ENCODE results near the gene HOXA5. TPM values are rescaled to one million over a fixed set of nuclear protein-coding genes. Genes with fewer than 3 reads are reported as not detected.

The HOXA5 gene
- total RNA-seq, 2 donors from 2014 or later: 0.99 to 2.6 TPM

DNA sequence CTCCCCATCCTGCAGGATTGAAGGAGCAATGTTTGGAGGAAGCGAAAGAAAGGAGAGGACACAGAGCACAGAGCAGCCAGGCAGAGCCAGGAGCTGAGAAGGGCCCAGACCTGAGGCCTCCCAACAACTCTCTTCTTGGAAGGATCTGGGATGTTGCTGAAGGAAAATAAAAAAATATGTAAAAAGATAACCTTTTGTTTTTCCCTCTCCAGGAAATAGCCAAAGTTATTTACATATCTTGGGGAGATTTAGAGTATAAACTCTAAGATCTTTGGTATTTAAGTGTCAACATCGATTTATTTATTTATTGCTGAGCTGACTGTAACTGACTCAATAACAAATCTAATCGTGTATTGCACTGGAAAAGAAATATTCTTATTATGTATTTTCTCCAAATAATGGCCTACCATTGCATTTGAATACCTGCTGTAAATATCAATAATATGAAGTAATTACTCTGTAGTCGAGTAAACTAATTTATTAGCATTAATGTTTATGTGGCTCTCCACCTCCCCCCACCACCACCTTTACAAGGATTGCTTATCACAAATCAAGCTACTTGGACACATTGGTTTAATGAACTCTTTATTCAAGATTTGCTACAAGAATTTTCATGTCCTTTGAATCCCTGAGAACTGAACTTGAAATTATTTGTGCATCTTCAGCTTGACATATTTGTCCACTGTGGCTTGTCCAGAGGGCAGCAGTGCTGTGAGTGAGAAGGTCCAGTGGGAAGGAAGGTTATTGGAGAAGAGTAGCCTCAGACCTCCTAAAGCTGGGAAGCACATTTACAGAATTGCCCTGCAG lies 43.4 kb upstream of the HOXA5 start:
- intact Hi-C loops (cut with DNase I): no loop called here
- Histone ChIP-seq H3K36me3 (replicated peaks in 1 of 2; ENCODE audit: insufficient read depth in 1 of 2, low read depth in 2 of 2) (no peaks in the 10 kb centered on the region), H3K27ac (no peak overlapping the region), H3K9me3 (no peaks in the 10 kb centered on the region), H3K27me3 (peaks cover 14 to 78% of the 10 kb centered on the region in 2 donors), H3K4me3 (no peak overlapping the region), H3K4me1 (peaks cover 52% of the 10 kb centered on the region)
- WGBS, 2 donors: 17 to 21% methylated on average over 4 of the region's 4 CpGs
- TF ChIP-seq POLR2A (IDR thresholded peaks at IDR 0.05): no peak
- TF ChIP-seq, protein P1, sequence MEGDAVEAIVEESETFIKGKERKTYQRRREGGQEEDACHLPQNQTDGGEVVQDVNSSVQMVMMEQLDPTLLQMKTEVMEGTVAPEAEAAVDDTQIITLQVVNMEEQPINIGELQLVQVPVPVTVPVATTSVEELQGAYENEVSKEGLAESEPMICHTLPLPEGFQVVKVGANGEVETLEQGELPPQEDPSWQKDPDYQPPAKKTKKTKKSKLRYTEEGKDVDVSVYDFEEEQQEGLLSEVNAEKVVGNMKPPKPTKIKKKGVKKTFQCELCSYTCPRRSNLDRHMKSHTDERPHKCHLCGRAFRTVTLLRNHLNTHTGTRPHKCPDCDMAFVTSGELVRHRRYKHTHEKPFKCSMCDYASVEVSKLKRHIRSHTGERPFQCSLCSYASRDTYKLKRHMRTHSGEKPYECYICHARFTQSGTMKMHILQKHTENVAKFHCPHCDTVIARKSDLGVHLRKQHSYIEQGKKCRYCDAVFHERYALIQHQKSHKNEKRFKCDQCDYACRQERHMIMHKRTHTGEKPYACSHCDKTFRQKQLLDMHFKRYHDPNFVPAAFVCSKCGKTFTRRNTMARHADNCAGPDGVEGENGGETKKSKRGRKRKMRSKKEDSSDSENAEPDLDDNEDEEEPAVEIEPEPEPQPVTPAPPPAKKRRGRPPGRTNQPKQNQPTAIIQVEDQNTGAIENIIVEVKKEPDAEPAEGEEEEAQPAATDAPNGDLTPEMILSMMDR (IDR thresholded peaks at IDR 0.05): no peak
- ATAC-seq (no peak), DNase-seq (no peak)

GRCh38 chr7:27185854-27186667 lies 42.6 kb upstream of the HOXA5 start:
- H3K4me1 ChIP-seq: peaks cover 52% of the 10 kb centered on the region
- H3K27me3 ChIP-seq: peaks cover 14 to 72% of the 10 kb centered on the region in 2 donors
- ATAC-seq (no peak), DNase-seq (peak in 2 of 4 donors; percentile 8 to 9)
- H3K9me3 ChIP-seq: no peaks in the 10 kb centered on the region
- no peaks in the 10 kb centered on the region for H3K36me3 ChIP-seq (replicated peaks in 1 of 2; ENCODE audit: insufficient read depth in 1 of 2, low read depth in 2 of 2)
- no peak overlapping the region for H3K27ac ChIP-seq
- intact Hi-C loops (cut with DNase I): no loop called here
- WGBS, 2 donors: 6 to 10% methylated on average over 23 to 24 of the region's 24 CpGs
- H3K4me3 ChIP-seq: no peak overlapping the region
- TF ChIP-seq, protein P1 (IDR thresholded peaks at IDR 0.05): no peak
- TF ChIP-seq POLR2A (IDR thresholded peaks at IDR 0.05): no peak

GRCh38 chr7:27185013-27185853 lies 41.8 kb upstream of the HOXA5 start, which contains the start of gene HOXA11:
Gene HOXA11 (minus strand): TSS chr7:27185232. CDS start chr7:27185144, 88 bp downstream.
- H3K27me3 ChIP-seq: peaks cover 14 to 77% of the 10 kb centered on the region in 2 donors
- no peaks in the 10 kb centered on the region for H3K36me3 ChIP-seq (replicated peaks in 1 of 2; ENCODE audit: insufficient read depth in 1 of 2, low read depth in 2 of 2)
- peaks cover 52% of the 10 kb centered on the region for H3K4me1 ChIP-seq
- whole genome bisulfite sequencing, 2 donors: 7 to 15% methylated on average over 35 to 42 of the region's 43 CpGs
- no peaks in the 10 kb centered on the region for H3K9me3 ChIP-seq
- intact Hi-C loops (cut with DNase I): no loop called here
- TF ChIP-seq, protein P1 (IDR thresholded peaks at IDR 0.05): no peak
- no peak for TF ChIP-seq POLR2A (IDR thresholded peaks at IDR 0.05)
- ATAC-seq (no peak), DNase-seq (peak in 2 of 4 donors; percentile 8 to 10)
- H3K4me3 ChIP-seq: no peak within 1 kb of the TSS
- no peak within 1 kb of the TSS for H3K27ac ChIP-seq

DNA sequence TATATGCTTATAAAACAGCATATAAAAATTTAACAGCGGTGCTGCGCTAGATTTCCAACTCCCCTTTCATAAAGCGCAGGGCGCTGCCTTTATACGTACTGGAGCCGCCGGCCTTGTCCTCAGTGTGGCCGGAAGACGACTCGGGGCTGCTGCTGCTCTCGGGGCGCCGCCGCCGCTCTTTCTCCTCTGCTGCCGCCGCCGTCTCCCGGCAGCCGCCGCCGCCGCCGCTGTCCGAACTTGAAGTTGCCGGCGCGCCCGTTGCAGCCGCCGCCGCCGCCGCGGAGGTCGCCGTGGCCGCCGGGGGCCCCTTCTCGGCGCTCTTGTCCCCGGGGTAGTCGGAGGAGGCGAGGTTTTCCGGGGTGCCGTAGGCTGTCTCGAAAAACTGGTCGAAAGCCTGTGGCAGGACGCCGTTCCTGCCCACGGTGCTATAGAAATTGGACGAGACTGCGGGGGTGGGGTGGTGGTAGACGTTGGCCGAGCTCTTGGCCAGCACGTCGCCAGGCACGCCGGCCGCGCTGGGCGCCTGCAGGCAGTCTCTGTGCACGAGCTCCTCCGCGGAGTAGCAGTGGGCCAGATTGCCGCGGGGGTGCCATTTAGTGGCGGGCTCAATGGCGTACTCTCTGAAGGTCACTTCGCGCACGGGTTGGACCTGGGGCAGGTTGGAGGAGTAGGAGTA lies 41.0 kb upstream of the HOXA5 start:
- Histone ChIP-seq H3K27me3 (peaks cover 14 to 78% of the 10 kb centered on the region in 2 donors), H3K4me3 (no peak overlapping the region), H3K9me3 (no peaks in the 10 kb centered on the region), H3K4me1 (peaks cover 60% of the 10 kb centered on the region), H3K27ac (no peak overlapping the region), H3K36me3 (replicated peaks in 1 of 2; ENCODE audit: insufficient read depth in 1 of 2, low read depth in 2 of 2) (no peaks in the 10 kb centered on the region)
- TF ChIP-seq, protein P1 (IDR thresholded peaks at IDR 0.05): no peak
- TF ChIP-seq POLR2A (IDR thresholded peaks at IDR 0.05): no peak
- DNase-seq: peak in 2 of 4 donors; percentile 15 to 28
- 6 to 15% methylated on average over 16 to 65 of the region's 72 CpGs for WGBS, 2 donors
- ATAC-seq: no peak
- intact Hi-C loops (cut with DNase I): no loop called here
